Astrocyte (in vitro differentiated cells and primary cell): ENCODE results near the gene PLEKHG5.

ENCODE experiments used
- CTCF ChIP-seq: IDR thresholded peaks from 2 replicates; pipeline ENCODE4 v1.5.1; 2011; ENCODE audit warnings: low read depth, mild to moderate bottlenecking, inconsistent platforms, low read length, moderate library complexity; ENCODE audit not compliant: insufficient read depth
- EZH2 ChIP-seq: IDR thresholded peaks from 2 replicates; pipeline ENCODE4 v1.6.1; 2012; ENCODE audit warnings: mild to moderate bottlenecking, low read length, inconsistent platforms; ENCODE audit not compliant: insufficient read depth

- TF ChIP-seq CTCF, result no peak
- TF ChIP-seq EZH2, result no peak
Measured at GRCh38 chr1:6471970-6472368, 19.5 kb downstream of the PLEKHG5 start.
